NCI-H748 treated with DMSO at 0.1 percent for 48 hours (cell line): Measurements from ENCODE around the gene UBN2.
A peak's percentile ranks its signal among the peaks of the same experiment; 100 is the strongest.

Experiments used
- DNase-seq: peaks from one replicate; lab custom pipeline; 2025; lab: John Stamatoyannopoulos, UW

Gene UBN2

DNA sequence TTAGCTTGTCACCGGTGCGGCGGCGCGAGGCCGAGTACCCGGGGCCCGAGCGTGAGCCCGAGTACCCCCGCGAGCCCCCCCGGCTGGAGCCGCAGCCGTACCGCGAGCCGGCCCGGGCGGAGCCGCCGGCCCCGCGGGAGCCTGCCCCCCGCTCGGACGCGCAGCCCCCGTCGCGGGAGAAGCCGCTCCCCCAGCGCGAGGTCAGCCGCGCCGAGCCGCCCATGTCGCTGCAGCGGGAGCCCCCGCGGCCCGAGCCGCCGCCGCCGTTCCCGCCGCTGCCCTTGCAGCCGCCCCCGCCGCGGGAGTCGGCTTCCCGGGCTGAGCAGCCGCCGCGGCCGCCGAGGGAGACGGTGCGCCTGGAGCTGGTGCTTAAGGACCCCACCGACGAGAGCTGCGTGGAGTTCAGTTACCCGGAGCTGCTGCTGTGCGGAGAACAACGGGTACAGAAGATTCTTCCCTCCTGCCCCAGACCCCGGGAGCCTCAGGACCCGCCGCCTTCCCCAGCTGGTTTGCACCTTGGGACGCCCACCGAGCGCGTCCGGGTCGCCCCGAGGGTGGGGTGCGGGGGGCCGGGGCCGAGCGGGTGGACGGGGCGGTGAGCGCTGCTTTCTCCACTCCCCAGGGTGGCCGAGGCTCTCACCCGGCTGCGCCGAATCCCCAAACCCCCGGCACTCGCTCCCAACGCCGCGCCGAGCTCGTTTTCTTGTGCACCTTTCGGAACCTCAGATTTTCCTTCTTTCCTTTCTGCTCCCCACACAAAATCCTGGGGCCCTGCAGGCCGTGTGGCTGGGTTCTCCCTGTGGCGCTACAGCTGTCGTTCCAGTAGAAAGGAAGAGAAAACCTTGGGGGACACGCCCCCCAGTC is 708 bp downstream of the UBN2 start:
- DNase-seq, result peak; percentile 23

GRCh38 chr7:139232377-139232717 is 1.3 kb downstream of the UBN2 start:
- no peak for DNase-seq

DNA sequence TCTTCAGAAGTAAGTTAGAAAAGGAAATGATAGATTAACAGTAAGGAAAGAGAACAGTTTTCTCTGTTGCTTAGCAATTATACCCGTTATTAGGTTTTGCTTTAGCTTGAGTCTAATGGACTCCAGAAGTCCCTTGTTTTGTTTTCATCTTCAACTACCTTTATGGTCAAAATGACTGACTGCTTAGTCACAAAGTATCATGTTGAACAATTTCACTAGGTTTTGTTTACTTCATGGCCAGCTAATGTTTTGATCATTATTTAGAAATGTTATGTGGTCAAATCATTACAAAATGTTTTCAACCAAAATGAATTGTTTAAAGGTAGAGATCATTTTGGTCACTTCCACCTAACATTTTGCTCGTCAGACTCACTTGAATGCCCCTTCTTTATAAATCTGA is 1.9 kb downstream of the UBN2 start:
- DNase-seq, result no peak

DNA sequence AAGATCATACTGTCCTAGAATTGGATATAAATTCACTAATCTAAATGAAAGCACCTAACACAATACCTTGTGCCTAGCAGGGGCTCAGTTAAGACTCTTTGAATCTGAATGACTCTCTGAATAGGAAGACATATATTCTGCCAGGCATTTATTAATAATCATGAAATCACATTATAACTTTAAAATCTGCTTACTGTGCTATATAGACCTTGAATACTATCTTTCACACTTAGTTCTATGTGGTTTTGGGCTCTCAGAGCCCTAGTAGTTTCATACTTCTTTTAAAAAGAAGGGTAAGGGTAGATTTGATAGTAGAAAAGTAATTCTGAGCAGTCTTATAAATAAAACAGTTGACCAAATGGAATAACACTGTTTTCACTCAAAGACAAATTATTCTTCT is 10.2 kb downstream of the UBN2 start:
- no peak for DNase-seq

DNA sequence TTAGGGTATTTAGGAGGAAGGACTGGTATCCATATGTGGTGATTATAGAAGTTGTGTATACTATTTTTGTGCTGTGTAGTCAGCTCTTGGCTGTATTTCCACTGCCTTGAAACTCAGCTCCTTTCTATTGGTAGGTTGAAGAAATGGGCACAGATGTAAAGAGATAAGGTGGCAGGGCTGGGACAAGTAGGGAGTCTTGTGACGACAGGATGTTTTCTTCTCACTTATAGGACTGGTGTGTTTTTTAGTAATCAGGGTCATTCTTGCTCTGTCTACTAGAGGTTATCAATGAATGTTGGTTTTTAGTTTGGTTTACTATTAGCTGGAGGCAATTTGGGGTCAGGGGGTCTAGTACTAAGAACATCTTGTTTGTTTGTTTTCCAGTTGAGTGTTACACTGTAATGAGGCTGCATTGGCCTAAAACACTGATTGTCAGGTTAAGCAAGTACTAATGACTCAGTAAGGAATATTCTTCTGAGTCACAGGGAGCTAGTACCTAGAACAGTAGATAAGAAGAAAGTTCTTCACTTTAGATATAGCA is 11.8 kb downstream of the UBN2 start:
- no peak for DNase-seq

DNA sequence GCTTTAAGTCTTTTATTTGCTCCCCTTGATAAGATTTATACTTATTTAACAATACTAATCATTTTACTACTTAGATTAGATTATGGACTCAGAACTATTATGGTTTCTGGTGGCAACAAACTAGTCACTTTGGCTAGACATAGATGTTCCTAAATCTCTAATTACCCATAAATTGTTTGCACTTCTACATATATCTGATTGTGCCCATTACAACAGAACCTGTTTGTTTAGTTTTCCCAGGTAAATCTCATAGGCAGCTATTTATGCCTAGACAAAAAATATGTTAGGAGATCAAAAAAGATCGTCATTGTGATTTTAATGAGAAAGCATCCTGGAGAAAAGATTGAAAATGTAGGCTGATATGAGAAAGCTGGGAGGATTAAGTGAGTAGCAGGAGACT is 14.4 kb downstream of the UBN2 start:
- no peak for DNase-seq

DNA sequence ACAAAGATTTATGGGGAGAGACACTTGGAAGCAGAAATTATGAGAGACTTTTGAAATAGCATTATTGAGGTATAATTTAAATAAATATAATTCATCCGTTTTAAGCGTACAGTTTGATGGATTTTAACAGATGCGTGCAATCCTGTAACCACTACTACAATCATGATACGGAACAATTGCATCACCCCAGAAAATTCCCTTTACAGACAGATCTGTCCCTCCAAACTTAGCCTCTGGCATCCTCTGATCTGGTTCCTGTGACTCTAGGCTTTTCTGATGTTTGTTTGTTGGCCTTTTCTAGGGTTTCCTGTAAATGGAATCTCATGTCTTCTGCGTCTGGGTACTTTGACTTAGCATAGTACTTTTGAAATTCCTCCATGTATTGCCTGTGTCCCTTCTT is 15.5 kb downstream of the UBN2 start:
- no peak for DNase-seq

- DNase-seq, result no peak
These were observed 15.9 kb downstream of the UBN2 start for GRCh38 chr7:139246905-139247304.

- DNase-seq, result no peak
These were observed 18.3 kb downstream of the UBN2 start for GRCh38 chr7:139249179-139249810.

DNA sequence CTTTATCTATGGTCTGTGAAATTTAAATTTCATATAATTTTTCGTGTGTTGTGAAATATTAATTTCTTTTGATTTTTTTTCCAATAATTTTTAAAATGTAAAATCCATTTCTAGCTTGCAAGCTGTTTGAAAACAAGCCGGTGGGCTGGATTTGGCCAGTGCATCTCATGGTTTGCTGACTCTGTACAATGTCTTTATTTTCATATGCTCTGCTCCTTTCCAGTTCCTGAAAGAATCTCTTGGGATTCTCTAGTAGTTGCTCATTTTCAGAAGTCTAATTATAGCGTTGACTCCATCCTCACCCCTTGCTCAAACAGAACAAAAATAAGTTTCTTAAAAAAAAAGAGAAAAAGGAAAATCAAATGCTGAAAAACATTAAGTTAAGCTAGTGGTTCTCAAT is 21.4 kb downstream of the UBN2 start:
- DNase-seq, result no peak

- DNase-seq, result no peak
These were observed 23.2 kb downstream of the UBN2 start for GRCh38 chr7:139254281-139254680.

DNA sequence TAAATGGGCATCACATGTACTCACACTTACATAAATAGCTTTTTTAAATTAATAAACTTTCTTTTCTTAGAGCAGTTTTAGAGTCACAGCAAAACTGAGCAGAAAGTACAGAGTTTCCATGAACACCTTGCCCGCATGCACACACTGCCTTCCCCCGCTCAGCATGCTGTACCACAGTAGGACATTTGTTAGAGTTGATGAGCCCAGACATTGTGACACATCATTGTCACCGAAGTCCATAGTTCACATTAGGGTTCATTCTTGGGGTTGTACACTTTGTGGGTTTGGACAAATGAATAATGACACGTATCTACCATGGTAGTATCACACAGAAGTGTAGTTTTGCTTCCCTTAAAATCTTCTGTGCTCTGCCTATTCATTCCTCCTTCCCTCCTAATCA is 23.7 kb downstream of the UBN2 start:
- no peak for DNase-seq

DNA sequence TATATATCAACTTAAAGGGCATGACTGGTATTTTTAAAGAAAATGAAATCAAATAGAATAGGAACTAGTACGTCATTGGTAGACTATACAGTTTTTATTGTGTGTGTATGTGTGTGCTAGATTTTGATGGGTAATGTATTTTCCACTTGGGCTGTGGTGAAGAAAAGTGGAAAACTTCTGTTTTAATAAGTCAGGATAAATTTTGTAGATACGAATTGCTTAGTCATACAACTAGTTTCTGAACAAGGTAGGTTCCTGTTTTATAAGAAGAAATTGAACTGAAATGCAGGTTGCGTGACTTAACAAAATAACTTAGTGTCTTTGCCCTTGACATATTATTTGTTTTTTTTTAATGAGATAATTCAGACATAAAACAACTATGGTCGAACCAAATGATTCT is 24.3 kb downstream of the UBN2 start:
- DNase-seq, result no peak

DNA sequence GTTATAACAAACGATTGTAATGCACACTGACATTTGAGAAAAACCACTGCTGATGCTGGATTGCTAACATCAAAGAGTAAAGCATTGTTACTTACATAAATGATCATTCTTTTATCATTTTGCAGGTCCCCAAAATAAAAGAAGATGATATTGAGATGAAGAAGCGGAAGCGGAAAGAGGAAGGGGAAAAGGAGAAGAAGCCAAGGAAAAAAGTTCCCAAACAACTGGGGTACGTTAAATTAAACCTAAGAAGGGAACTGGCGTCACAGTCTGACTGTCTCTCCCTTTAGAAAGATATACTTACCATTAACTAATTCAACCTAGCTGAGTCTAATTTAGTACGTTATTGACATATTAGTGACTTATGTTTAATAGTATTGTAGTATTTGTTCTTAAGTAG is 28.1 kb downstream of the UBN2 start:
- DNase-seq, result no peak

GRCh38 chr7:139264220-139264619 is 33.2 kb downstream of the UBN2 start:
- no peak for DNase-seq

GRCh38 chr7:139265673-139266072 is 34.6 kb downstream of the UBN2 start:
- DNase-seq, result no peak

DNA sequence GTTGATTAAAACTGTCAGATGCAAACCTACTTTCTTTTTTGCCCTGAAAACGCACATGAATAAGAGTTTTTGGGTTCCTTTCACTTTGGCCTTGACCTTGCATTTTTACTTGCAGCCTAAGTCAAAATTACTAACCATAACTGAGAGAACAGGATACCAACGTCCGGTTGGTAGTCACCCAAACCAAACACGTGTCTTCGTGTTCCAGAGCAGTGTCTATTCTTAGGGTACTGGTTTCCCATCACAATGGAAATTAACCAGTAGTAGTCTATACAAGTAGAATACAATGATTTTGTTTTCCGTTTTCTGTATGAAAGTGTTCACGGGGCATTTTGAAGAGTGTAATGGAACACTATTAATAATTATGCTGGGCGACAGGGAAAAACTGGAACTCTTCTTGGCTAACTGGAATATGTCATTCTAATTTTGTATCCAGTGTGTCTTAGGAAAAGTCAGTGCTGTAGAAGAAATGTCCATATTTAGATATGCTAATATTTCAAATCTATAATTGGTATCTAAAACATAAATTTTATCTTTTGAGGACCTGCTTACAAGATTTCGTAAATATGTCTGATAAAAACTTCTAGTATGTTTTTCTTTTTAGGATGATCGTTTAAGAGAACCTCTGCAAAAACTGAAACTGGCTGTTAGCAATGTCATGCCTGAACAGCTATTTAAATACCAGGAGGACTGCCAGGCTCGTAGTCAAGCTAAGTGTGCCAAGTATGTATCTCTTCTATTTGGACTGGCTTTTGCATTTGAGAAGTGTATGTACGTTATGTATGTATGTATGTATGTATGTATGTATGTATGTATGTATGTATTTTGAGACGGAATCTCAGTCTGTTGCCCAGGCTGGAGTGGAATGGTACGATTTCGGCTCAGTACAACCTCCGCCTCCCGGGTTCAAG is 40.9 kb downstream of the UBN2 start:
- DNase-seq, result no peak

DNA sequence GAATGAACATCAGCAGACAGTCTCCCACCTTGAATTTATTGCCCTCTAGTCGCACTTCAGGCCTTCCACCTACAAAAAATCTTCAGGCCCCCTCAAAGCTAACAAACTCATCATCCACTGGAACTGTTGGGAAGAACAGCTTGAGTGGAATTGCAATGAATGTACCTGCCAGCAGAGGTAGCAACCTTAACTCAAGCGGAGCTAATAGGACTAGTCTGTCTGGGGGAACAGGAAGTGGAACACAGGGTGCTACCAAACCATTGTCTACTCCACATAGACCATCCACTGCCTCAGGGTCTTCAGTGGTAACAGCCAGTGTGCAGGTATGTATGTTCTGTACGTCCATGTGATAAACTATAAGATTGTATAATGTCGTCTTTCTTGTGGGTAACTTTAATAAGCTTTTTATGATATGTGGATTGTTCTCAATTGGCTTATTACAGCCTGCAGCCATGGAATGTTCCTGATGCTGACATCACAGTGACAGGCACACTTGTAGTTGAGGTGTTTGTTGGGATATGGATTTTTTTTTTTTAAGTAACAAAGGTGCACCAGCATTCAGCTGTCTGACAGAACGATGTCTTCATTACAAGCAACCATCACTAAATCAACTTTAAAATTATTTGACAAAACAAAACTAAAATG is 53.3 kb downstream of the UBN2 start:
- no peak for DNase-seq

DNA sequence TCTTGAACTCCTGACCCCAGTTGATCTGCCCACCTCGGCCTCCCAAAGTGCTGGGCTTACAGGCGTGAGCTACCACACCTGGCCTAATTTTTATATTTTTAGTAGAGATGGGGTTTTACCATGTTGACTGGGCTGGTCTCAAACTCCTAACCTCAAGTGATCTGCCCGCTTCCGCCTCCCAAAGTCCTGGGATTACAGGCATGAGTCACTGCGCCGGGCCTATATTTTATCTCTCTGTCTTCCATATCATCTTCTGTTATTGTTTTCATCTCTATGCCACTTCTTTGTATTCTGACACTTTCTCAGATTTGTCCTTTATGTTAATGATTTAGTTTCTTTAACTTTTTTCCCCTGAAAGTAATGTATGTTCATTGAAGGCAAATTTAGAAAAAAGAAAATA is 55.1 kb downstream of the UBN2 start:
- DNase-seq, result no peak

- no peak for DNase-seq
These were observed 61.8 kb downstream of the UBN2 start for GRCh38 chr7:139292821-139293220.

- no peak for DNase-seq
These were observed 62.5 kb downstream of the UBN2 start for GRCh38 chr7:139293534-139293933.

GRCh38 chr7:139294241-139294640 is 63.2 kb downstream of the UBN2 start:
- DNase-seq, result no peak
